ENCODE results near the gene SPATA32.

SPATA32 gene

GRCh38 chr17:45248132-45248957 is 13.5 kb downstream of the SPATA32 start:
- H3K4me3 ChIP-seq (ENCODE audit: control insufficient read depth, low read depth, low read length): peak overlapping the region; percentile 50
- no peak for DNase-seq (ENCODE audit: low read depth)
- TF ChIP-seq CTCF (IDR thresholded peaks at IDR 0.05; ENCODE audit: control insufficient read depth, insufficient read depth, low read depth, low read length, missing control alignments): no peak

GRCh38 chr17:45247429-45248131 is 14.3 kb downstream of the SPATA32 start:
- H3K4me3 ChIP-seq (ENCODE audit: control insufficient read depth, low read depth, low read length): peak overlapping the region; percentile 50
- no peak for TF ChIP-seq CTCF (IDR thresholded peaks at IDR 0.05; ENCODE audit: control insufficient read depth, insufficient read depth, low read depth, low read length, missing control alignments)
- no peak for DNase-seq (ENCODE audit: low read depth)

- peak overlapping the region; percentile 50 for H3K4me3 ChIP-seq (ENCODE audit: control insufficient read depth, low read depth, low read length)
- DNase-seq (ENCODE audit: low read depth): no peak
- peak; percentile 53 for TF ChIP-seq CTCF (IDR thresholded peaks at IDR 0.05; ENCODE audit: control insufficient read depth, insufficient read depth, low read depth, low read length, missing control alignments)
These were observed 14.9 kb downstream of the SPATA32 start for GRCh38 chr17:45246861-45247428.

- H3K4me3 ChIP-seq (ENCODE audit: control insufficient read depth, low read depth, low read length): no peak overlapping the region
- TF ChIP-seq CTCF (IDR thresholded peaks at IDR 0.05; ENCODE audit: control insufficient read depth, insufficient read depth, low read depth, low read length, missing control alignments): no peak
- no peak for DNase-seq (ENCODE audit: low read depth)
These were observed 15.6 kb downstream of the SPATA32 start for GRCh38 chr17:45246338-45246737.

GRCh38 chr17:45244725-45245656 is 16.9 kb downstream of the SPATA32 start:
- no peak for DNase-seq (ENCODE audit: low read depth)
- H3K4me3 ChIP-seq (ENCODE audit: control insufficient read depth, low read depth, low read length): no peak overlapping the region
- TF ChIP-seq CTCF (IDR thresholded peaks at IDR 0.05; ENCODE audit: control insufficient read depth, insufficient read depth, low read depth, low read length, missing control alignments): no peak

GRCh38 chr17:45243750-45244149 is 18.1 kb downstream of the SPATA32 start:
- no peak overlapping the region for H3K4me3 ChIP-seq (ENCODE audit: control insufficient read depth, low read depth, low read length)
- TF ChIP-seq CTCF (IDR thresholded peaks at IDR 0.05; ENCODE audit: control insufficient read depth, insufficient read depth, low read depth, low read length, missing control alignments): no peak
- DNase-seq (ENCODE audit: low read depth): no peak
